ENCODE measurements around the gene PDE4DIP.
"Not testable (repeated sequence)": the region's sequence is repeated elsewhere in the genome, so short reads cannot be mapped to it uniquely, and the experiment has no call there.

The PDE4DIP gene

GRCh38 chr1:148894360-148895352, 50.4 kb downstream of the PDE4DIP start:
- not testable (repeated sequence) for H3K4me3 ChIP-seq (ENCODE audit: low read depth in 1 of 2, low read length in 2 of 2); H3K27me3 ChIP-seq (ENCODE audit: control insufficient read depth in 1 of 2, insufficient read depth in 2 of 2, low read length in 2 of 2); H3K27ac ChIP-seq (ENCODE audit: low read depth, low read length); H3K9ac ChIP-seq (ENCODE audit: low read depth in 1 of 2, low read length in 2 of 2); H3K36me3 ChIP-seq (ENCODE audit: control insufficient read depth in 1 of 2, insufficient read depth in 2 of 2, low read length in 2 of 2); H3K9me3 ChIP-seq (ENCODE audit: control insufficient read depth in 1 of 2, low read length in 2 of 2); H3K4me1 ChIP-seq (ENCODE audit: control insufficient read depth in 1 of 2, insufficient read depth in 2 of 2, low read length in 2 of 2)

- not testable (repeated sequence) for H3K9ac ChIP-seq (ENCODE audit: low read depth in 1 of 2, low read length in 2 of 2); H3K4me1 ChIP-seq (ENCODE audit: control insufficient read depth in 1 of 2, insufficient read depth in 2 of 2, low read length in 2 of 2); H3K27me3 ChIP-seq (ENCODE audit: control insufficient read depth in 1 of 2, insufficient read depth in 2 of 2, low read length in 2 of 2); H3K36me3 ChIP-seq (ENCODE audit: control insufficient read depth in 1 of 2, insufficient read depth in 2 of 2, low read length in 2 of 2); H3K9me3 ChIP-seq (ENCODE audit: control insufficient read depth in 1 of 2, low read length in 2 of 2); H3K27ac ChIP-seq (ENCODE audit: low read depth, low read length); H3K4me3 ChIP-seq (ENCODE audit: low read depth in 1 of 2, low read length in 2 of 2)
These were observed 55.8 kb downstream of the PDE4DIP start for GRCh38 chr1:148900026-148900425.

- not testable (repeated sequence) for H3K4me3 ChIP-seq (ENCODE audit: low read depth in 1 of 2, low read length in 2 of 2); H3K27me3 ChIP-seq (ENCODE audit: control insufficient read depth in 1 of 2, insufficient read depth in 2 of 2, low read length in 2 of 2); H3K9me3 ChIP-seq (ENCODE audit: control insufficient read depth in 1 of 2, low read length in 2 of 2); H3K27ac ChIP-seq (ENCODE audit: low read depth, low read length); H3K4me1 ChIP-seq (ENCODE audit: control insufficient read depth in 1 of 2, insufficient read depth in 2 of 2, low read length in 2 of 2); H3K36me3 ChIP-seq (ENCODE audit: control insufficient read depth in 1 of 2, insufficient read depth in 2 of 2, low read length in 2 of 2); H3K9ac ChIP-seq (ENCODE audit: low read depth in 1 of 2, low read length in 2 of 2)
These were observed 56.5 kb downstream of the PDE4DIP start for GRCh38 chr1:148900691-148901090.

- H3K4me3 ChIP-seq (ENCODE audit: low read depth in 1 of 2, low read length in 2 of 2); H3K27ac ChIP-seq (ENCODE audit: low read depth, low read length); H3K36me3 ChIP-seq (ENCODE audit: control insufficient read depth in 1 of 2, insufficient read depth in 2 of 2, low read length in 2 of 2); H3K9me3 ChIP-seq (ENCODE audit: control insufficient read depth in 1 of 2, low read length in 2 of 2); H3K4me1 ChIP-seq (ENCODE audit: control insufficient read depth in 1 of 2, insufficient read depth in 2 of 2, low read length in 2 of 2); H3K27me3 ChIP-seq (ENCODE audit: control insufficient read depth in 1 of 2, insufficient read depth in 2 of 2, low read length in 2 of 2); H3K9ac ChIP-seq (ENCODE audit: low read depth in 1 of 2, low read length in 2 of 2): not testable (repeated sequence)
These were observed 57.1 kb downstream of the PDE4DIP start for GRCh38 chr1:148901150-148901952.

- not testable (repeated sequence) for H3K9me3 ChIP-seq (ENCODE audit: control insufficient read depth in 1 of 2, low read length in 2 of 2); H3K4me1 ChIP-seq (ENCODE audit: control insufficient read depth in 1 of 2, insufficient read depth in 2 of 2, low read length in 2 of 2); H3K36me3 ChIP-seq (ENCODE audit: control insufficient read depth in 1 of 2, insufficient read depth in 2 of 2, low read length in 2 of 2); H3K9ac ChIP-seq (ENCODE audit: low read depth in 1 of 2, low read length in 2 of 2); H3K27me3 ChIP-seq (ENCODE audit: control insufficient read depth in 1 of 2, insufficient read depth in 2 of 2, low read length in 2 of 2); H3K4me3 ChIP-seq (ENCODE audit: low read depth in 1 of 2, low read length in 2 of 2); H3K27ac ChIP-seq (ENCODE audit: low read depth, low read length)
These were observed 57.7 kb downstream of the PDE4DIP start for GRCh38 chr1:148901953-148902341.

- H3K27me3 ChIP-seq (ENCODE audit: control insufficient read depth in 1 of 2, insufficient read depth in 2 of 2, low read length in 2 of 2); H3K27ac ChIP-seq (ENCODE audit: low read depth, low read length); H3K4me1 ChIP-seq (ENCODE audit: control insufficient read depth in 1 of 2, insufficient read depth in 2 of 2, low read length in 2 of 2); H3K9me3 ChIP-seq (ENCODE audit: control insufficient read depth in 1 of 2, low read length in 2 of 2); H3K4me3 ChIP-seq (ENCODE audit: low read depth in 1 of 2, low read length in 2 of 2); H3K36me3 ChIP-seq (ENCODE audit: control insufficient read depth in 1 of 2, insufficient read depth in 2 of 2, low read length in 2 of 2); H3K9ac ChIP-seq (ENCODE audit: low read depth in 1 of 2, low read length in 2 of 2): not testable (repeated sequence)
These were observed 65.1 kb downstream of the PDE4DIP start for GRCh38 chr1:148909219-148909826.

GRCh38 chr1:148911303-148911928, 67.2 kb downstream of the PDE4DIP start:
- H3K9me3 ChIP-seq (ENCODE audit: control insufficient read depth in 1 of 2, low read length in 2 of 2); H3K27me3 ChIP-seq (ENCODE audit: control insufficient read depth in 1 of 2, insufficient read depth in 2 of 2, low read length in 2 of 2); H3K9ac ChIP-seq (ENCODE audit: low read depth in 1 of 2, low read length in 2 of 2); H3K36me3 ChIP-seq (ENCODE audit: control insufficient read depth in 1 of 2, insufficient read depth in 2 of 2, low read length in 2 of 2); H3K4me1 ChIP-seq (ENCODE audit: control insufficient read depth in 1 of 2, insufficient read depth in 2 of 2, low read length in 2 of 2); H3K4me3 ChIP-seq (ENCODE audit: low read depth in 1 of 2, low read length in 2 of 2); H3K27ac ChIP-seq (ENCODE audit: low read depth, low read length): not testable (repeated sequence)

- not testable (repeated sequence) for H3K27ac ChIP-seq (ENCODE audit: low read depth, low read length); H3K9me3 ChIP-seq (ENCODE audit: control insufficient read depth in 1 of 2, low read length in 2 of 2); H3K9ac ChIP-seq (ENCODE audit: low read depth in 1 of 2, low read length in 2 of 2); H3K4me3 ChIP-seq (ENCODE audit: low read depth in 1 of 2, low read length in 2 of 2); H3K36me3 ChIP-seq (ENCODE audit: control insufficient read depth in 1 of 2, insufficient read depth in 2 of 2, low read length in 2 of 2); H3K27me3 ChIP-seq (ENCODE audit: control insufficient read depth in 1 of 2, insufficient read depth in 2 of 2, low read length in 2 of 2); H3K4me1 ChIP-seq (ENCODE audit: control insufficient read depth in 1 of 2, insufficient read depth in 2 of 2, low read length in 2 of 2)
These were observed 72.0 kb downstream of the PDE4DIP start for GRCh38 chr1:148916222-148916621.

- not testable (repeated sequence) for H3K4me3 ChIP-seq (ENCODE audit: low read depth in 1 of 2, low read length in 2 of 2); H3K27me3 ChIP-seq (ENCODE audit: control insufficient read depth in 1 of 2, insufficient read depth in 2 of 2, low read length in 2 of 2); H3K9ac ChIP-seq (ENCODE audit: low read depth in 1 of 2, low read length in 2 of 2); H3K9me3 ChIP-seq (ENCODE audit: control insufficient read depth in 1 of 2, low read length in 2 of 2); H3K27ac ChIP-seq (ENCODE audit: low read depth, low read length); H3K36me3 ChIP-seq (ENCODE audit: control insufficient read depth in 1 of 2, insufficient read depth in 2 of 2, low read length in 2 of 2); H3K4me1 ChIP-seq (ENCODE audit: control insufficient read depth in 1 of 2, insufficient read depth in 2 of 2, low read length in 2 of 2)
These were observed 72.6 kb downstream of the PDE4DIP start for GRCh38 chr1:148916695-148917348.

Data from duodenal mucosa (tissue), 2 donors.